Measurements from ENCODE around the gene SCYGR7.
"Not testable (repeated sequence)": the region's sequence is repeated elsewhere in the genome, so short reads cannot be mapped to it uniquely, and the experiment has no call there.

The SCYGR7 gene

GRCh38 chr2:227724394-227725039 is 3.6 kb upstream of the SCYGR7 start, which contains the start of gene SCYGR6:
Gene SCYGR6, minus strand, starts transcription at chr2:227724757. Its CDS starts 0 bp downstream, at chr2:227724757.
- H3K27me3 Mint-ChIP-seq, result peaks cover 6% of the 10 kb centered on the region

GRCh38 chr2:227739351-227739750 is 11.2 kb downstream of the SCYGR7 start:
- Mint-ChIP-seq H3K27ac (no peak overlapping the region), H3K27me3 (peaks cover 2% of the 10 kb centered on the region), H3K9me3 (no peaks in the 10 kb centered on the region), H3K36me3 (no peaks in the 10 kb centered on the region), H3K4me1 (no peaks in the 10 kb centered on the region), H3K4me3 (no peak overlapping the region)

More at GRCh38 chr2:227724394-227725039, 3.6 kb upstream of the SCYGR7 start, which contains the start of gene SCYGR6:
- no peak within 1 kb of the TSS for H3K27ac Mint-ChIP-seq
- H3K4me1 Mint-ChIP-seq, result no peaks in the 10 kb centered on the region
- H3K4me3 Mint-ChIP-seq, result no peak within 1 kb of the TSS
- no peaks in the 10 kb centered on the region for H3K9me3 Mint-ChIP-seq
- no peaks in the 10 kb centered on the region for H3K36me3 Mint-ChIP-seq

GRCh38 chr2:227740705-227741104 is 12.6 kb downstream of the SCYGR7 start:
- H3K36me3 Mint-ChIP-seq, H3K27ac Mint-ChIP-seq, H3K4me3 Mint-ChIP-seq, H3K27me3 Mint-ChIP-seq, H3K4me1 Mint-ChIP-seq, H3K9me3 Mint-ChIP-seq: not testable (repeated sequence)

GRCh38 chr2:227745594-227745993 is 17.5 kb downstream of the SCYGR7 start, which contains the start of gene SCYGR8:
Gene SCYGR8, plus strand, starts transcription at chr2:227745894. Its CDS starts 0 bp downstream, at chr2:227745894.
- Mint-ChIP-seq H3K27me3 (peaks cover 4% of the 10 kb centered on the region), H3K27ac (no peak within 1 kb of the TSS), H3K9me3 (no peaks in the 10 kb centered on the region), H3K4me3 (no peak within 1 kb of the TSS), H3K36me3 (no peaks in the 10 kb centered on the region), H3K4me1 (no peaks in the 10 kb centered on the region)

GRCh38 chr2:227748079-227748478 is 19.9 kb downstream of the SCYGR7 start:
- no peaks in the 10 kb centered on the region for H3K9me3 Mint-ChIP-seq
- no peak overlapping the region for H3K27ac Mint-ChIP-seq
- no peaks in the 10 kb centered on the region for H3K36me3 Mint-ChIP-seq
- H3K4me1 Mint-ChIP-seq, result no peaks in the 10 kb centered on the region
- H3K4me3 Mint-ChIP-seq, result no peak overlapping the region
- H3K27me3 Mint-ChIP-seq, result peaks cover 2% of the 10 kb centered on the region

- not testable (repeated sequence) for H3K4me1 Mint-ChIP-seq, H3K9me3 Mint-ChIP-seq, H3K27ac Mint-ChIP-seq, H3K36me3 Mint-ChIP-seq, H3K4me3 Mint-ChIP-seq, H3K27me3 Mint-ChIP-seq
These were observed 28.1 kb downstream of the SCYGR7 start for GRCh38 chr2:227756261-227756660.

- Mint-ChIP-seq H3K27me3 (peaks cover 4% of the 10 kb centered on the region), H3K4me1 (no peaks in the 10 kb centered on the region), H3K9me3 (no peaks in the 10 kb centered on the region), H3K4me3 (no peak overlapping the region), H3K27ac (no peak overlapping the region), H3K36me3 (no peaks in the 10 kb centered on the region)
These were observed 31.4 kb downstream of the SCYGR7 start for GRCh38 chr2:227759411-227760118.

GRCh38 chr2:227761740-227762476 is 33.8 kb downstream of the SCYGR7 start:
- no peaks in the 10 kb centered on the region for H3K9me3 Mint-ChIP-seq
- H3K36me3 Mint-ChIP-seq, result no peaks in the 10 kb centered on the region
- peaks cover 4% of the 10 kb centered on the region for H3K27me3 Mint-ChIP-seq
- H3K27ac Mint-ChIP-seq, result no peak overlapping the region
- H3K4me3 Mint-ChIP-seq, result no peak overlapping the region
- peaks cover 3% of the 10 kb centered on the region for H3K4me1 Mint-ChIP-seq

- H3K4me1 Mint-ChIP-seq, result peaks cover 3% of the 10 kb centered on the region
- no peaks in the 10 kb centered on the region for H3K36me3 Mint-ChIP-seq
- H3K27me3 Mint-ChIP-seq, result peaks cover 1% of the 10 kb centered on the region
- no peak overlapping the region for H3K27ac Mint-ChIP-seq
- no peaks in the 10 kb centered on the region for H3K9me3 Mint-ChIP-seq
- no peak overlapping the region for H3K4me3 Mint-ChIP-seq
These were observed 37.7 kb downstream of the SCYGR7 start for GRCh38 chr2:227765788-227766372.

GRCh38 chr2:227766373-227766883 is 38.3 kb downstream of the SCYGR7 start:
- no peak overlapping the region for H3K4me3 Mint-ChIP-seq
- H3K27me3 Mint-ChIP-seq, result no peaks in the 10 kb centered on the region
- no peaks in the 10 kb centered on the region for H3K9me3 Mint-ChIP-seq
- H3K27ac Mint-ChIP-seq, result no peak overlapping the region
- no peaks in the 10 kb centered on the region for H3K36me3 Mint-ChIP-seq
- peaks cover 3% of the 10 kb centered on the region for H3K4me1 Mint-ChIP-seq

- H3K4me1 Mint-ChIP-seq, result peaks cover 3% of the 10 kb centered on the region
- H3K9me3 Mint-ChIP-seq, result no peaks in the 10 kb centered on the region
These were observed 39.7 kb downstream of the SCYGR7 start for GRCh38 chr2:227767830-227768229.

GRCh38 chr2:227772197-227772661 is 44.1 kb downstream of the SCYGR7 start:
- Mint-ChIP-seq H3K4me1 (peaks cover 8% of the 10 kb centered on the region), H3K27ac (no peak overlapping the region)

More at GRCh38 chr2:227767830-227768229, 39.7 kb downstream of the SCYGR7 start:
- no peak overlapping the region for H3K4me3 Mint-ChIP-seq
- no peak overlapping the region for H3K27ac Mint-ChIP-seq
- no peaks in the 10 kb centered on the region for H3K27me3 Mint-ChIP-seq
- H3K36me3 Mint-ChIP-seq, result no peaks in the 10 kb centered on the region

GRCh38 chr2:227772932-227773331 is 44.8 kb downstream of the SCYGR7 start:
- no peak overlapping the region for H3K27ac Mint-ChIP-seq
- no peaks in the 10 kb centered on the region for H3K36me3 Mint-ChIP-seq
- H3K27me3 Mint-ChIP-seq, result no peaks in the 10 kb centered on the region
- no peaks in the 10 kb centered on the region for H3K9me3 Mint-ChIP-seq
- H3K4me3 Mint-ChIP-seq, result no peak overlapping the region
- peaks cover 8% of the 10 kb centered on the region for H3K4me1 Mint-ChIP-seq

More at GRCh38 chr2:227772197-227772661, 44.1 kb downstream of the SCYGR7 start:
- H3K4me3 Mint-ChIP-seq, result no peak overlapping the region
- no peaks in the 10 kb centered on the region for H3K36me3 Mint-ChIP-seq
- H3K27me3 Mint-ChIP-seq, result no peaks in the 10 kb centered on the region
- no peaks in the 10 kb centered on the region for H3K9me3 Mint-ChIP-seq

- H3K27me3 Mint-ChIP-seq, result no peaks in the 10 kb centered on the region
- H3K27ac Mint-ChIP-seq, result no peak overlapping the region
- H3K9me3 Mint-ChIP-seq, result no peaks in the 10 kb centered on the region
- peaks cover 8% of the 10 kb centered on the region for H3K4me1 Mint-ChIP-seq
- no peaks in the 10 kb centered on the region for H3K36me3 Mint-ChIP-seq
- no peak overlapping the region for H3K4me3 Mint-ChIP-seq
These were observed 46.0 kb downstream of the SCYGR7 start for GRCh38 chr2:227774011-227774624.
